ENCODE data around the gene SERGEF. TPM values are rescaled to one million over a fixed set of nuclear protein-coding genes. Genes with fewer than 3 reads are reported as not detected.

Gene SERGEF
- total RNA-seq, 6 experiments from 2014 or later = 13.5 to 19.3 (median 17.7) TPM

DNA sequence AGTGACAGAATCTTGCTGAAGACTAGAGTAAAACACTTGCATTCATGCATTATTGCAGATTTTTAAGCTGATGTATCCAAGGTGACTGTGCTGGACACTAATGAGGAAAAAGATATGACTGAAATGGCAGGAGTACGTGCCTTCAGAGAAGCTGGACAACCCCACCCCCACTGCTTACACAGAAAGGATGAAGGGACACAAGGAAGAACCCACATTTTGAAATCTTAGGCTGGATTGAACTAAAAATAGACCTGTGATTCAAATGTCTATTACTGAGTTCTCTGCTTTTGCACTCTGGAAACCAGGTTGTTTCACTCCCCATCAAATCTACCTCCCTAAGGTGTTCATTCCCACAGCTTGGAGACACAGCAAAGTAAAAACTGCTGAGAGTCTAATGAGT lies 161.2 kb downstream of the SERGEF start:
- H3K27ac Mint-ChIP-seq = no peak overlapping the region
- no peaks in the 10 kb centered on the region for H3K9me3 Mint-ChIP-seq
- peaks cover 12% of the 10 kb centered on the region for H3K4me1 Mint-ChIP-seq (ENCODE audit: low read depth)
- H3K27me3 Mint-ChIP-seq (ENCODE audit: insufficient read depth) = no peaks in the 10 kb centered on the region
- no peak for DNase-seq
- H3K4me3 Mint-ChIP-seq = no peak overlapping the region
- no peaks in the 10 kb centered on the region for H3K36me3 Mint-ChIP-seq (ENCODE audit: low read depth)
- no peak for TF ChIP-seq CTCF (IDR thresholded peaks at IDR 0.05)

DNA sequence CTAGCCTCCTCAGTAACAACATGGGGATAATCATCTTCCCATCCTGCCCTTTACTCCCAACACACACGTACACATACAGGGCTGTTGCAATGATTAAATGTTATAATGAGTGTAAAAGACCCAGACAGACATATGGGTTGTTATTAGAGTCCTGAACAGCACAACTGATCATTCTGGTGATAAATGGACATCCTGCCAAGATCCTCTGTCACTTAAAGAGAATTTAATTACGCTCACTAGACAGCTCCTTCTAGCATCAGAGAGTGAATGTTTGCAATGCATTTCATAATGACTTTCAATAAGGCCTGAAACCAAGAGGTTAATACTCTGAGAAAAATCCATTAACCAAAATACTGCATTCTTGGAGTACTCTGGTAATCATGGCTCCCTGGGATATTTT lies 162.5 kb downstream of the SERGEF start:
- DNase-seq = no peak
- no peak overlapping the region for H3K4me3 Mint-ChIP-seq
- no peaks in the 10 kb centered on the region for H3K9me3 Mint-ChIP-seq
- H3K36me3 Mint-ChIP-seq (ENCODE audit: low read depth) = no peaks in the 10 kb centered on the region
- no peak for TF ChIP-seq CTCF (IDR thresholded peaks at IDR 0.05)
- no peaks in the 10 kb centered on the region for H3K27me3 Mint-ChIP-seq (ENCODE audit: insufficient read depth)
- H3K4me1 Mint-ChIP-seq (ENCODE audit: low read depth) = peaks cover 26% of the 10 kb centered on the region
- no peak overlapping the region for H3K27ac Mint-ChIP-seq

DNA sequence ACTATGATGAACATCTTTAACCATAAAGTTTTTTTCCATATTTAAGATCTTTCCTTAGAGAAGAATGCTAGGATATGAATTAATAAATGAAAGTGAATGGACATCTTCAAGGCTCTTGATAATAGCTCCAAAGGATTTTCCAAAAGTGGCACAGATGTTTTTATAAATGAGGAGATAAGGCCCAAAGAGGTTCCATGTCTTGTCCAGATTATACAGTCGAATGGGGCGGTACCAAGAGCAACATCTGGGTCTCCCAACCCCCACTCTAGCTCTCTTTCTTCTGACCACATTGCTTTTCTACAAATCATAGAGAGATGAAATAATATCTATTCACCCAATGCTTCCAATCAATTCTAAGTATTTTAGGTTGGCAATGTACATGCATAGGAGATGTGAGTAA lies 164.1 kb downstream of the SERGEF start:
- DNase-seq = no peak
- Mint-ChIP-seq H3K27me3 (ENCODE audit: insufficient read depth) (no peaks in the 10 kb centered on the region), H3K9me3 (no peaks in the 10 kb centered on the region), H3K27ac (no peak overlapping the region), H3K4me3 (no peak overlapping the region), H3K36me3 (ENCODE audit: low read depth) (no peaks in the 10 kb centered on the region), H3K4me1 (ENCODE audit: low read depth) (peaks cover 30% of the 10 kb centered on the region)
- no peak for TF ChIP-seq CTCF (IDR thresholded peaks at IDR 0.05)

- TF ChIP-seq CTCF (IDR thresholded peaks at IDR 0.05) = peak; percentile 51; the same call in 1 of the 2 replicates
- Mint-ChIP-seq H3K27me3 (ENCODE audit: insufficient read depth) (no peaks in the 10 kb centered on the region), H3K4me3 (no peak overlapping the region), H3K9me3 (no peaks in the 10 kb centered on the region), H3K36me3 (ENCODE audit: low read depth) (no peaks in the 10 kb centered on the region), H3K27ac (no peak overlapping the region), H3K4me1 (ENCODE audit: low read depth) (peaks cover 25% of the 10 kb centered on the region)
- no peak for DNase-seq
These were observed 165.9 kb downstream of the SERGEF start for GRCh38 chr11:17846852-17847453.

DNA sequence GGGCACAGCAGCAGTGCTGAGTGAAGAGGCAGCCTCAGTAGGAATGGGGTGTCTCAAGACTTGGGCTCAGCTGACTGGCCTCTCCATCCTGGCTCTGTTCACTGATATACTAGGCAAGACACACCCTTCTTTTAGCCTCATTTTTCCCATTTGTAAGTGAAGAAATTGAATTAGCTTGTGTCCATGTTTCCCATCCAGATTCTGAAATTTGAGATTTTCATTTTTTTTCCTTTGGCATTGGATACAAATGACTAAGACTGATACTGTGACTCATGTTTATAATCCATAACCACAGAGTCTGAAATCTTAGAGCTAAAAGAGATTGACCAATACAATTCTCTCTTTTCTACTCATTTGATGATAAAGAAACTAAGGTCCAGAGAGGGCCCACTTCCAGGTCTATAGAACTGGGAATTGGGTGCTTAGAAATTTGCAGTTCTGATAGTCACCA lies 167.4 kb downstream of the SERGEF start:
- peak; percentile 57 for DNase-seq
- peaks cover 19% of the 10 kb centered on the region for H3K4me1 Mint-ChIP-seq (ENCODE audit: low read depth)
- H3K36me3 Mint-ChIP-seq (ENCODE audit: low read depth) = no peaks in the 10 kb centered on the region
- no peaks in the 10 kb centered on the region for H3K9me3 Mint-ChIP-seq
- peak overlapping the region; percentile 51 for H3K27ac Mint-ChIP-seq
- H3K27me3 Mint-ChIP-seq (ENCODE audit: insufficient read depth) = peaks cover 2% of the 10 kb centered on the region; the same call in 1 of the 2 replicates
- no peak overlapping the region for H3K4me3 Mint-ChIP-seq
- no peak for TF ChIP-seq CTCF (IDR thresholded peaks at IDR 0.05)

Data from HFFc6 (cell line).